GM19099 (cell line): Measurements from ENCODE around the gene LEMD2.

ENCODE experiments used
- POLR2A ChIP-seq: IDR thresholded peaks from 3 replicates; pipeline ENCODE4 v1.6.1; 2011; ENCODE audit warnings: low read depth; ENCODE audit not compliant: insufficient read length; ENCODE audit errors: extremely low read depth

The LEMD2 gene

DNA sequence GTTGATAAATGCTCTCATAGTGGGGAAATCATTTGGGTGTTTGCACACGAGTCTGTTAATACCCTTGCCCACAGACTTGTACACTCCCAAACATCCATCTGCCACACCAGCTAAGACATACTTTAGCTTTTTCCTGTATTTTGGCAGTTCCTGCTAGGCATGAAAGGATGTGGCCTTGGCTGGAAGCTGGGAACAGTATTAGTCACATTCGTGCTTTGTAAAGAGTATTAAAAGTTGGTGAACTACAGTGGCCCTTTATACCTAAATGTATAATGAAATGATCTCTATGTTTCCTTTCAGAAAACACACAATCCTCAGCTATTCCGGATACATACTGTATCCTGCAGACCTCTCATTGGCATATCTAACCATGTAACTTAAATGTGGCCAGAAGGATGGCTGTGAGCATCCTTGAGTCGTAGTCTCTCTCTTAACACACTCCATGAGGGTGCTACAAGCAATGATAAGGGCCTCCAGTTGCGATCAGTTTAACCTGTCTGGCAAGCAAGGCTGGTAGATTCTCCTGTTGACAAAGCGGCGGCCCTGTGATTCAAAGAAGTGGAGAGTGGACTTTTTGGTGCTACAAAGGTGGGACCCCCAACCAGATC is 1.5 kb downstream of the LEMD2 start:
- no peak for TF ChIP-seq POLR2A

DNA sequence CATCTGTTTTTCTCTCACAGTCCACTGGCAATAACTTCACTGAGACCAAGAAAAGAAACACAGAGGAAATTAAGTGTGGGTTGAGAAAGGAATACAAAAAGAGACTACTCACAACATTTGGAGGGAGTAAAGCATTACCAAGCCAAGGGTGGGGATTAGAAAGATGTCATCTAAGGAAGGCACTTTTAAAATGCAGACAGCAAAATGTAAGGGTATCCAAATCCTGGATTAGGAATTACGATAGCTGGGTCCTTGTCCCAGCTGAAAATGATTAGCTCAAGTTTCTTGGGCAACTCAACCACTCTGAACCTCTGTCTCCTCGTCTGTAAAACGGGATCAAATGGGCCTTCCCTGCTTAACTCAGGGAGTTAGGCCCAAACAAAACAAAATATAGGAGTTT is 2.2 kb downstream of the LEMD2 start:
- TF ChIP-seq POLR2A: no peak

DNA sequence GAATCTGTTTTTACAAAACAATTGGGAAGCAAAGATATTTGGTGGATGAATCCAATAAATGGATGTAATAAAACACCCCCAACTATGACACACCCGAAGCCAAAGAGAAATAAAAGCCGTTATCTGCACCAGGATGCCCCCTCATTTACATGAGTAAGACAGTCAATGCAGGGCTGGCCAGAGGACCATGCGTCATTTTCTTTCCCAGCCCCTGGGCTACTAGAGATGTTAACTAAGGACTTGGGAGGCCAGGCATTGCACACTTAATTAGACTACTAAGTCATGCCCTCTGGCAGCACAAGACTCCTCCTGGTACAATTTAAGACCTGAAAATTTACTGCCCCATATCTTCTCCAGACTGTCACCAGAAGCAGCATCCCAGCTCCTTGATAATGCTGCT is 3.2 kb downstream of the LEMD2 start:
- no peak for TF ChIP-seq POLR2A

DNA sequence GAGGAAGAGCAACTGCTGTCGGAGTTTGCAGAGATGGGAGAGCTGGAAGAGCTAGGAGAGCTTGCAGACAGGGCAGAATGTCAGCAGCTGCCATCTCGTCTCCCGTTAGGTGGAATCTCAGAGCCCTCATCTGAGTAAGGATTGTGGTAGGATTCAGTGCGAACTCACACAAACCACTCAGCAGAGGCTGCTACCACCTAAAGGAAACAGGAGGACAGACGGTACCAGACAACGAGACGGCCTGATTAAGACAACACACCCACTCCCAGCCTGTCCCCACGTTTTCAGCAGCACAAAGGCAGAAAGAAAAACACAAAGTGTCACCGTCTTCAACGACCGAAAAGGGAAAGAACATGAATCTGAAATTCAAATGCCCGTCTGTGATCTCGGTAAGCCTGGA is 4.1 kb downstream of the LEMD2 start:
- no peak for TF ChIP-seq POLR2A

DNA sequence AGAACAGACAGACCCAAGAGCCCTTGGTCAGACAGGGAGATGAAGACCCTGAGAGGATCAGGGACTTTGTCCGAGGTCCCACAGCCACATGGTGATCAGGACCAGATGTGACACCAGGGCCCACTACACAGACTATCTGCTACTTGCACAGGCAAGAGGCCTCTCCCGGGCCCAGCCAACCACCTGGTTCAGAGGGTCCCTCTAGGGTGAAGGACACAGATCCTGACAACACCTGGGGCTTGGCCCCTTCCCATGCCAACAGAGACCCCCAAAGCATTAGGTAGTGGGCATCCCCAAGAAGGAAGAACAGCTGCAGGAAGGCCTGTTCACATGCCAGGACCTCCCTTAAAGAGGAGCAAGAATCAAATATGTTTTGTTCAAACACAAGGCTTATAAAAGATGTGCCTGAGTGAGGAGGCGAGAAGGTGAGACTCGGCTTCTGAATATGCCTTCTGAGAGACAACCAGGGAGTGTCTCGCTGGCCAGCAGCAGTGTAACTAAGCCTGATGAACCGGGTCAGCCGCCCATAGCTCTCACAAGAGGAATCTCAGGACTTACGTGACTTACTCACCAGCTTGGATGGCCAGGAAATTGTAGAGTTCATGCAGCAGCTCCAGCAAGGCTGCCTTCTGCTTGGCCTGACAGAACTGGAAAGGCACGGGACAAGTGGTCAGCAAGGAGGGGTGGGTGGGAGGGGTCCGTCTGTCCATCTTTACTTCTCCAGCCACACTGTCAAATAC is 5.0 kb downstream of the LEMD2 start:
- TF ChIP-seq POLR2A: no peak

DNA sequence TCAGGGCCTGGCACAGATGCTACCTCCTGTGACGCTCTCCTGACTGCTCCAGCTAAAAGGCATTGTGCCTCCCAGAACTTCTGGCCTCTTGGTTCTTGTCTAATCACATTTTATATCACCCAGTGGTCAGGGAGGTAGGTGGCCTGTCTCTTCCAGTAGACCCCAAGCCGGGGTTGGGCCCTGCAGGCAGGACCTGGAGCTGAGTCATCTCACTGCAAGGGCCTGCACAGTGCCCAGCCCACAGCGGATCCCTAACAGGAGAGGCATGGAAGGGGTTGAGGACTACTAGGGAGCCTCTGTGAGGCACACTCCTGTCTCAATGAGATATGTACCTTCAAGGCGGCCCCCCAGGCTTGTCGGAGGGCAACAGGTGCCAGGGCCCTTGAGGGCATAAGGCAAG is 6.4 kb downstream of the LEMD2 start:
- no peak for TF ChIP-seq POLR2A

DNA sequence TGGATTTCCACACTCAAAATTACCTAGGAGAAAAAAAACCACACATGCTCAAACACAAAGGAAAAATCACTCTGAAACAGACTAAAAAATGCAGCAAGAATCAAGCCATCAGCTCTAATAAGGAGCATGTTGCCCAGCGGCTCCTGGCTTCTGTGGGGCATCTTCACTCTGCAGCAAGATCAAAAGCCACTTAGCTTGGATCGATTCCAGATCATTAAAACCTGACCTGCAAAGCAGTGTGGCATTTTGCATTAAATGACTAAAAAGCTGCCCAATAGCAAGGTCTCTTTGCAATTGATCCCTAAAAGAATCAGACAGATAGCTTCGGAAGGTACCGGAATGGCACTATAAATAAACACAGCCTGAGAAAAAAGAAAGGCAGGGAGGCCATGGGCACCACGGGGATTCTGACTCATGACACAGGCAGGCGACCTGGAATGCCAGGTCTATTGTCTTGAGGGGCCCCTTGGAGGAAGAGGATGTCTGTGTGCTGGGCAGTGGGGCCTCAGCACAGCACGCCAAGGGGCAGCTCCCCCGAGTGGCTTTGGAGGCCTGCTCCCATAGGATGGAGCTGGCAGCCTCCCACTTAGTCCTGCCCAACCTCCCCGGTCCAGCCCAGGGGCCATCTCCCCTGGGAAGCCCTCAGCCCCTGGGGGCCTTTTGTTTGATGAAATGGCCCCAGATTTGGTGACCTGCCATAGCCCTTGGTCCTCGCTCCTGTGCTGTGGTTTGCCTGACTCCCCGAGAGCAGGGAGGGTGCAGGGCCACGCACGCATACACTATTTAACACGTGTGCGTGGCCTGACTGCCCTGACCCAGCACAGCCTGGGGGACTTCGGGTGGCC is 7.6 kb downstream of the LEMD2 start:
- TF ChIP-seq POLR2A: no peak

DNA sequence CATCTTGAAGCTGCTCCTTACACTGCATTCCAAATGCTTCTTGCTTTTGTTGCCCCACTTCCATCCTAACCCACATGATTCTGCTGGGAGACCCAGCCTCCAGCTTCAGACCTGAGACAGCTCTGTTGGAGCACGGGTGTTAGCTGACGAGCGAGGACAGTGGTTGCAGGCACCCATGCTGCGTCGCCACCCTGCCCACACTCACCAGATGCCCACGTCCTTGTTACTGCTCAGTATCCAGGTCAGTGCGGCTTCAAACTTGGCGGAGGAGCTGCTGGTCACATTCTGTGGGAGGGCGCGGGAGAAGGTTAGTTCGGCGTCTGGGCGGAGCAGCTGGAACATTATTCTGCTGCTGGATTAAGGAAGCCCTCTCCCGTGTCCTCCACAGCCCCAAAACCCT is 9.0 kb downstream of the LEMD2 start:
- TF ChIP-seq POLR2A: no peak

DNA sequence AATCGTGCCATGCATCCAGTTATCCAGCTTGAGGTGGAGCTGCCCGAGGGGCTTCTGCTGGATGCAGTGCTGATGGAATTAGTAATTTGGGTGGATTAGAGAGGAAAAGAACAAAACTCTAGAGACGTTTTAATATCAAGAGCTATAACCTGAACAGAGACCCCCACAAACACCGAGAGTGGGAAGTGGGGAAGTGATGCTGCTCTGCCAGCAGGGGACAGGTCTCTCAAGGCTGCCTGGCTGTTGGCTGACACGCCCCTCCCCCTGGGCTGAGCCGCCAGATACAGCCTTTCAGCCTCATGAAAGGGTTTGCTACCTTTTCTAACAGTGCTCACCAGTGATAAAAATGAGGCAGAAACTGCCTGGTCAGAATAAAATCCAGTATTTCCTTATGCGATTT is 9.6 kb downstream of the LEMD2 start:
- no peak for TF ChIP-seq POLR2A

DNA sequence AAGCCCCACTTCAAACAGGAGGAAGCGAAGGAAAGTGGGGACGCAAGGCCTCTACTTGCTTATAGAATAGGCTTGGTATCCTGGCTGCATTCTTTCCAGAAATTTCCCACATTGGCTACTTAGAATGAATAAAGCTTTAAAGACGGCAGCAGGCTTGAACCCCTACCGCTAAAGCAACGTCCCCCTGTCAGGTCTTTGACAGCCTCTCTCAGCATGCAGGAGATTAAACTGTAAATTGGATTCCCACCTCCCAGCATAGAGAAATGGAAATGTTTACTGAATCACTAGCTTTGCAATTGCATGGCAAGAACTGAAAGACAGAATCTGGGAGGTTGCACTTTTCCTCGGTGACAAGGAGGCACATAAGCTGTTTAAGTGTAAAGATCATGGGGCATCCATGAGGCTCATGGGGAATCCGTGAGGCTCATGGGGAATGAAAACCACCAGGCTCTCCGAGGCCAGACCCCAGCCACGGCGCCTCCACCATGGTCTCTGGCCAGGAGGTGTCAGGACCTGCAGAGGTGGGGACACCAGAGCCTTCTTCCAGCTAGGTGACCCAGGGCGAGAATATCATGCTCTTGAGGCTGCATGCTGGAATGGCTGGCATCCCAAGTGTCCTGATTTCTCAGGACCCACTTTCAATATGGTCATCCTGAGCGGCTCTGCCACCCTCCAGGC is 10.3 kb downstream of the LEMD2 start:
- TF ChIP-seq POLR2A: no peak

DNA sequence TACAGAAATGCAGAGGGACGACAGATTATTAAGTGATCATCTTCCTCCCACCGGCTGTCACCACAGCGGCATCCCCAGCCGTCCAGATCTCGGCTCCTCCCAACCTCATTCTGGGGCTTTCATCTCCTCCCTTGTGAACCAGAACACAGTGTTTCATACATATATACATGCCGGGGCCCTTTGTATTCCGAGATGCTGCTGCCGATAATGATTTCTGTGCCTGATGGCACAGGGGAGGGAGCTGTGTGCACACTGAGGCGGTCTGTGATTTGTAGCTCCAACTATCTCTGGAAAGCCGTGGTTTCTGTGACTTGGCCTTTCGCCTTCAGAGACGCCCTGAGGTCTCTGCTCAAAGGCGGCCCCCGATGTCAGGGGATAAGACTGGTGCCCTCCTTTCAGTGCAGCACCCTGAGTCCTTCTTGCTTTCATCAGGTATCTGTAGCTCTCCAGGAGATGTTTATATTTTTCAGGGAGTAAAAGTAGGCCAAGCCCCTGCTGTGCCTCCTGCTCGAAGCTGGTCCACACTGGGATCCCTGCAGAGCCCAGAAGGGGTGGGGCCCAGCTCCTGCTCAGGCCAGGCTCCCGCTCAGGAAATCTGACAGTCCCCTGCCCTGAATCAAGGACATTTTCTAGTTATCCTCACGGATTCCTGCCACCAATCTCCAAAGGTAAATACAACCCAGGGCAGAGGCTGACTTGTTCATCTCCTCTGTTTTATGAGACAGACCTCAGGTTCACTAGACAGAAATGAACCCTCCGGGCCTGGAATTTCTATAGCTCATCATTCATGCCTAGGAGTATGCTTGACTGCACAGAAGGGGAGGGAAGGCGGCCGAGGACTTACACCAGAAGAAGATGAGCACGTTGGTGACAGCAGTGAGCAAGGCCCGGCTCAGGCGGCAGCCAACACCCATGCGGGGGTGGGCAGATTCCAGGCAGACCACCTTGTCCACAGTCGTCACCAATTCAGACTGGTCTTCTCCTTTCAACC is 11.2 kb downstream of the LEMD2 start:
- no peak for TF ChIP-seq POLR2A

DNA sequence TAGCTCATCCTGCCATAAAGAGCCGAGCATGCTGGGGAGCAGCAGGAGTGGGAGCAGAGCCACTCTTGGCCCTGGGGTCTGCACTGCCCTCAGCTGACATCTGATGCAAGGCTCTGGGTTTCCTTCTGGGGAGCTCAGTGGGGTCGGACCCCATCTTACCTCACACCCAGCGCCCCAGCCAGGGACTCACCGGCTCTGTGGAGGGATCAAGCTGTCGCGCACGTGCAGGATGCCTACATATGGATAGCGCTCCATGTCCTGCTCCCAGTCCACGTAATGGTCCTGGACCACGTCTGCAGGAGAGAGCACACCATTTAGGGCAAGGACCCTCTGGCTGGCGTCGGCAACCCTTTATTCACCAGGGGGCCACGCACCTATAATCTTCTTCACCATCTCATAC is 12.2 kb downstream of the LEMD2 start:
- no peak for TF ChIP-seq POLR2A

DNA sequence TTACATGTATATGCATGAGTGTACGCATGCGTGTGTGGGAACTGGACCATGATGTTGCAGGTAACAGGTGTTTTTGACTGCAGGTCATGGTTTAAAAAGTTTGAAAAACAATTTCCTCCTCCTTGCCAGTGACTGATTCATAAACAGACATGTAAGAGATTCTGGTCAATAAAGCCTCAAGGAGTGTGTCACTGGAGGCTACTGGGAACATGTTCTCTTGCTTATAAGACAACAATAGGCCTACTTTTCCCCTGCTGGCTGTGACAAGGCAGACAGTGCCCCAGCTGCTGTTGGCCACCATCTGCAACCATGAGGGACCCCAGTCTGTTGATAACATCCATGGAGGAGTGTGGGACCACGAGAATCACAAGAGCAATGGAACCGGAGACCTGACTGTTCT is 12.7 kb downstream of the LEMD2 start:
- TF ChIP-seq POLR2A: no peak

DNA sequence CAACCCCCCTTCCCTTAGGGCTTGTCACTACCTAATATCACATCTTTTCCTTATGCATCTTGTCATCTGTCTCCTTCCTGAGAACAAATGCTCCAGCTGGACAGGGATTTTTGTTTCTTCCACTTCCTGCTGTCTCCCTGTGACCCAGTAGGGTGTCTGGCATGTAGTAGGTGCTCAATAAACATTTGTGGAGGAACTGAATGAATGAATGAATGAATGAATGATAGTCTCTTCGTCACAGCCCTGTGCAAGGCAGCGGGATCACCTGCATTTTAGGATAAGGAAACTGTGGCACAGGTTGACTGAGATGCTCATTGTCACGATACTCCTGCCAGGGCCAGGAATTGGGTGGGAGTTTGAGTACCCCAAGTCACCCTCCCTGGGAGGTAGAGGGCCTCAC is 14.2 kb downstream of the LEMD2 start:
- no peak for TF ChIP-seq POLR2A
